GM21423 (cell line): ENCODE data around the gene IQGAP3.

ENCODE experiments used
- ATAC-seq: cut with Tn5 transposase; IDR thresholded peaks from one replicate; pipeline ENCODE4 v1.9.1; 2021; ENCODE audit warnings: mild to moderate bottlenecking, moderate library complexity; ENCODE audit not compliant: unreplicated experiment

Gene IQGAP3

DNA sequence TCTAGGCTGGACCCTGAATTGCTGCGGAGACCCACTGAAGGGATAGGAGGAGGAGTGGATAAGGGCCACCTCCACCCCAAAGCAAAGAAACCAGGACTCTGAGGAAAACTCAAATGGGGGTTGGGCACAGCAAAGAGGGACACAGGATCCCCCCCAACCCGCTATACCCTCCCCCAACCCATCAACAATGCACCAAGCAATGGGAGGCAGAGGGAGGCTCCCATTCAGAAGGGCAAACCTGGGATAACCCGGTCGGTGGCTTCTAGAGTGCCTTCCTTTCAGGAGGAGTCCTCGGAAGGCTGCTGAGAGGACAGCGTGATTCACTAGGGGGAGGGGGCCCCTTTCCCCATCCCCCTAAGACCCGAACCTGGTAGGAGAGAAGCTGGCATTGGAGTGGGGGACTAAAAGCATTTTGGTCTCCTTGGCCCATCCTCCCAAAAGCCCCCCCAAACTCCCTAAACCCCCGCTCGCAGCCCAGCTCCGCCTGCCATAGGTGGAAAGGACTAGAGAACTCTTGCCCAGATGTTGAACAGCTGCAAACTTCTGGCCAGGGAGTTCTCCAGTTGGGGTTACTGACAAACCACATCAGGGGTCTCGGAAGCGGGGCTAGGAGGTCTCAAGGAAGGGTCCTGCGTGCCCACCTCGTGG lies 73.0 kb downstream of the IQGAP3 start:
- no peak for ATAC-seq

DNA sequence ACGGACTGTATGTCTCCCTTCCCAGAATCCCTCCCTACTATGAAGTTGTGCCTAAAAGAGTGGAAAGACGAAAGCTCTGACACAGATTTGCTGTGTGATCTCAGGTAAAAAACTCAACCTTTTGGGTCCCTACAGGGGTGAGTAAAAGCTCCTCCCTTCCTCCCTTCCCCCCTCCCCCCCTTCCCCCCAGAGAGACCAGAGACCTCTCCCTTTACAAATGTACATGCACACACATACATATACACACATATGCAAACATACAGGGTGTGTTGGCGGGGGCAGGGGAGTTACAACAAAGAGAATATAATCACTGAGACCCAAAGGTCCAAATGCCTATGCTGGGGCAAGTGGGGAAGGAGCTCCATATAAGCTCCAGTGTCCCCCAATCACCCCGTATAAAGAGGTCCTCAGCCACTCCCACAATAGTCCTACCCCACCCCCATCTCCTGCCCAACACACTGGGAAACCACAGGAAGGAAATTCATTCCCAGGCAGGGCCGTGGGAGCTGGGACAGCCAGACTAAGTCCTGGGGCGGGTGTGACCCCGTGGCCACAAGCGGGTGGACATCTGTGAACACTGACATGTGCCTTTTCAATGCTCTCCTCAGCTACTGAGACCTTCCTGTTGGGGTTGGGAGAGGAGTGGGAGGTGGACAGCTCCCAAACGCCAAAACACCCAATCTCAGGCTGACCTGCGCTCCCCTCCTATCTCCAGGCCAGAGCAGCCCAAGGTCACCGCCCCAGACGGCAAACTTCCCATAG lies 73.8 kb downstream of the IQGAP3 start:
- no peak for ATAC-seq

DNA sequence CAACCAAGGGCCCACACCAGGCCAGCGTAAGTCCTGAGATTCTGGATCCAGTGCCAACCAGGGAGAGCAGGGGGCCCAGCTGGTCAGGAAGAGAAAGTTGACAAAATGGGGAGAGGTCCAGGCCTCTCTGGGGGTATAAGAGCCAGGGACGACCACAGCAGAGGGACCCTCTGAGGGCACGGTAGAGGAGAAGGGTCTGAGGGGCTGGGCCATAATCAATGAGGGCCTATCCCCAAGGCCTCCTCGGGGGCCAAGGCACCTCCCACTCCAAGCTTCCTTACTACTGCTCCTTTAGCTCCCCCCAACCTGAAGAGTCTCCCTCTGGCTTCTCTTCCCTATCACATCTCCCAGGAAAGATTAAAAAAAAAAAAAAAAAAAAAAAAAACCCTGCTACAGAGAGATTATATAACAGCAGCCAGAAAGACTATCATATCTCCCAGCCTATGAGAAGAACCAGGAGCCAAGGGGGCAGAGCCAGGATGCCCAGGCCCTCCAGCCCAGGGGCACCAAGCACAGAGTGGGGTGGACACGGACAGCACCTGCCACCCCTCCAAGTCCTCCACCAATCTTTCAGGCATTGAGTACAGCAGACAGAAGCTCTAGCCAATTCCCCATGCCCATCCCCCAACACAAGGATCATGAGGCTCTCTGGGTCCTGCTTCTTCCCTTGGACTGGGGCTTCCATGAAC lies 74.5 kb downstream of the IQGAP3 start:
- no peak for ATAC-seq

DNA sequence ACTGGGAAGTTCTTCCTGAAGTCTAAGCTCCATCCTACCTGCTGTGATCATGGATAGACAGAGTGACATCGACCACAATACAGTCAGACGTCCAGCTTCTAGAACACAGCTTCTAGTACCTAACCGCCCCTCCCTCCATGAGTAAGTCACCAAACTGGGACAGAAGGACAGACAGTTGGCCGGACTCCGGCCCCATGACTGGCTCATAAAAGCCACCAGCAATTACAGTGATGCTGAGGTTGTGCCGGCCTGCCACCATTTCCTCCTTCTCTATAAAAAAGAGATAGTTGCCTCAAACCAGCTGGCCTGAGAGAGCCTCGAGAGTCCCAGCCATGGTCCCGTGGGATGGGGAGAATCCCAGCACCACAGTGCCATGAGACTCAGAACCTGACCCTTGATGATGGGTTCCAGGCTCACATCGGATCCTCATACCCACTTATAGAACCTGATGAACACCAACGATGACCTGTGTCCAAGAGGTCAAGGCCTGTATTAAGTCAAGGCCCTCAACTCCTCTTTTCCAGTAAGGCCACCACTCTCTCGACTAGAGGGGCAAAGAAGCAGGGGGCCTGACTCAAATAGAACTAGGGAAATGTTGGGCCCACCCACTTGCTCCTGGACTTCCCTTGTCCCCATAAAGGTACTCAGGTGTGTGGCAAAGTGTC lies 75.2 kb downstream of the IQGAP3 start:
- ATAC-seq = no peak

DNA sequence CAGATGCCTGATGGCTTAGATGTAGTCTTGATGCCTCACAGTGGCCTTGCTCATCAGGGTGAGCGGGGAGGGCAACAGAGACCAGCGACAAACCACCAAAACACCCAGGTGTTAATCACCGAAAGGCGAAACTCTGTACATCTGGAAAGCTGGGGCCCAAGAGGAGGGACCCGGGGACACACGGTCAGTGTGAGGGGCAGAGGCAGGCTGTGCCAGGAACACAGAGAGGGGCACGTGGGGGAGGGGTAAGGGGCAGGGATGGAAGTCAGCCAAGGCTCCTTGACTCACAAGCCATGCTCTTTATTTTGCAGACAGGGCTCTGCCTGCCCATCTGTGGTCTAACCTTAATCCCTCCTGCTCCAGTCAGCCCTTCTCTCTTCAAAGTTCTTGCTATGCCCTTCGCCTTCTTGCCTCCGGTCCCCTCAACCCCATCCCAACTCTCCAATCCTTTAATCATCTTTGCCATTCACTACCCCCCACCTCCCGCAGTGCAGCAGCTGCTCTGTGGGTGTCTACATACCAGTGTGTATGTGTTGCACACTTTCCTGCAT lies 76.1 kb downstream of the IQGAP3 start:
- ATAC-seq = no peak

DNA sequence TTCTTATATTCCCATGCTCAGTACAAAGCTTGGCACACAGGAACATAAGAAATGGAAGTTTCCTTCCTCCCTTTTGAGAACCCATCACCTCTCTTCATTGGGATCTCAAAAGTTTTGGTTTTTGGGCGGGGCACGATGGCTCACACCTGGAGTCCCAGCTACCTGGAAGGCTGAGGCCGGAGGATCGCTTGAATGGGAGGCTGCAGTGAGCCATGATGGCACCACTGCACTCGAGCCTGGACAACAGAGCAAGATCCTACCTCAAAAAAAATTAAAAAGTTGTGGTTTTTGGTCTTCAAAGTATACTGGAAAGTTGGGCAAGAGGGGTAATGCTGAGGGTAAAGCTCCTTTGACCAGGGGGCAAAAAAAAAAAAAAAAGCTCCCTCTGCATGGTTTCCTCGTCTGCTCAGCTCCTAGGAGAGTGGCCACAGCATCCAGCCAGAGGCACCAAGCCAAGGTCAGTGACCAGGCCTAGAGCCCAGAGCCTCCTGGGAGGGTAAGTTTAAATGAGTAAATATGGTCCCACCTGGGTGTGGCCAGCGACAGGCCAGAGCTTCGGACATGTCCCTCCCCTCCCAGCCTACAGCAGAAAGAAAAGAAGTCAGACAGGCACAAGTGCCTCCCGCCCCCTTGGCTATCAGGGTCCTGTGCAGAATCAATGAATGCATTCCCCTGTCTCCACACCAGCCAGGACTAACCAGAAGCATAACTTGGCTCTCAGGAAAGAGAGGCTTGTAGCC lies 76.8 kb downstream of the IQGAP3 start:
- ATAC-seq = no peak

DNA sequence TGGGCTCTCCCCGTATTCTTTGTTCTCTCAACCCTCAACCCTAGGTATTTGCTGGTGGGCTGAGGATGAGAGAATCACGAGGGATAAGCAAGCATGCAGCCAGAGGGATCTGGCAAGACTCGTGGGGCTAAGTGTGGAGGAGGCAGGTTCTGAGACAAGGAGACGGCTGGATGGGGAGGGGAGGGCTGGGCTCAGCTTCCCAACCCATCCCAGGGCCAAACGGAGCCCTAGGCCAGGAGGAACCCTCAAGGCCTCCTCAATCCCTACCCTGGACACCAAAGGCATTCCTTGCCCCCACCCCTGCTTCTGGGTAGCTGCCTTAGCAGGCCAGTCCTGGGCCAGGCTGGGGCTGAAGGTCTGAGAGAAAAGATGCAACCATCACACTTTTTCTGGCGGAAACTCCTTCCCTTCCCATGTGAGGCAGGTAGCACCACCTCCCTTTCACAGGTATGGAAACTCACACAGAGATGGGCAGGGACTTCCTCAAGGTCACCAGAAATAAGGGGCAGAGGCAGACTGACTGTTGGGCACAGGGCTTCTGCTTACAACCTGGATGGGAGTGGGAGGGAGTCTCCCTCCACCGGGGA lies 78.0 kb downstream of the IQGAP3 start:
- ATAC-seq = no peak

DNA sequence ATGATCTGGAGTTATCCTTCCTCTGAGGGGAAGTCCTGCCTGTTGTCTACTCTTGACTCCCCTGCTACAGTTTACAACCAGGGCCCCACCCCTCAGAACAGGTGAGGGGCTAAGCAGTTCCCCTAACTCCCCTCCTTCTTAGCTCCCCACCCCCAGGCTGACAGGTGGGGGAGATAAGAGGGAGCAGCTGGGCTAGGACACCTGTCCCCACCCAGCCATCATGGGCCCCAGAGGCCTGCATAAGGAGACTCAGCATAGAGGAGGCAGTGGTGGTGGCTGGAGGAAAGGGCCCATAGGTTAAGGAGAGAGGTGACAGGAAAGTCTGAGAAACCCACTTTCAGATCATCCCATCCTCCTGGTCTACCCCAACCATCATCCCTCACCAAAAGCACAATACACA lies 78.6 kb downstream of the IQGAP3 start:
- no peak for ATAC-seq

DNA sequence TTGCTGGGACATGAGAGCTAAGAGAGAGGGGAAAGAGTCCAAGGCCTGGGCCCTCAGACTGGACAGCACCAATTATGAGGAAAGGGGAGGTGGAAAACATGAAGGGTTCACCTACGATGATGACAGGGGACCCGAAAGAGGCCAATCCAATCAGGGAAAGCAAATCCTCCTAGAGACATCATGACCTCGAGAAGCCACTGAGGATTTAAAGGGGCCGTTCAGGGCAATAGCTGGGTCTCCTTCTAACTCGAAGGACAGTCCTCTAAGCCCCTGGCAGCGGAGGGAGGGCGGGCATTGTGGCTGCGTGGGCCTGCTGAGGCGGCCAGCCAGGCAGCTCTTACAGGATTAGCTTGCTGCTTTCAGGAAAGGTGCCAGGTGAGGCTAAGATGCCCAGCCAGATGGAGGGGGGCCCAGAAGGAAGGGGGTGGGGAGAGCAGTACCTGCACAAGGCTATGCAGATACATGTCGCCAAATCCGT lies 79.2 kb downstream of the IQGAP3 start:
- ATAC-seq = no peak

DNA sequence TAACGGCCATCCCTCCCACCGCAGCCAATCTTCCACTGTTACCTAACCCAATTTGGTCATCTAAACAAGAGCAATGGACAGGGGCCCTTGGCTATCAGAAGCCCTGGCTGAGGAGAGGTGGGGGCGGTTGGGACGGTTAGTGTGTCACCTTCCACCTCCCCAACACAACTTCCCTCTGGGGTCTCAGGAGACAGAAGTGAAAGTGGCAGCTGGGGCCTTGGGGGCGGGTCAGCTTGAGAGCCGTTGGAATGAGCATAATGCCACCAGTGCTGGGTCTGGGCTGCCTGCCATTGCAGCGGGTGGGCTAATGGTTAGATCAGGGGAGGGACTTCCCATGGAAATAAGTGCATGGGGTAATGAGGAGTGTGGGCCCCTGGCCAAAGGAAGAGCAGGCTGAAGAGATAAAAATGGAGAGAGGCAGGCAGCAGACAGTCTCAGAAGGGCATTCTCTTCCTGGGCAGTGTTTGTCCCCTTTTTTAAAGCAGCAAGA lies 79.7 kb downstream of the IQGAP3 start:
- ATAC-seq = no peak

DNA sequence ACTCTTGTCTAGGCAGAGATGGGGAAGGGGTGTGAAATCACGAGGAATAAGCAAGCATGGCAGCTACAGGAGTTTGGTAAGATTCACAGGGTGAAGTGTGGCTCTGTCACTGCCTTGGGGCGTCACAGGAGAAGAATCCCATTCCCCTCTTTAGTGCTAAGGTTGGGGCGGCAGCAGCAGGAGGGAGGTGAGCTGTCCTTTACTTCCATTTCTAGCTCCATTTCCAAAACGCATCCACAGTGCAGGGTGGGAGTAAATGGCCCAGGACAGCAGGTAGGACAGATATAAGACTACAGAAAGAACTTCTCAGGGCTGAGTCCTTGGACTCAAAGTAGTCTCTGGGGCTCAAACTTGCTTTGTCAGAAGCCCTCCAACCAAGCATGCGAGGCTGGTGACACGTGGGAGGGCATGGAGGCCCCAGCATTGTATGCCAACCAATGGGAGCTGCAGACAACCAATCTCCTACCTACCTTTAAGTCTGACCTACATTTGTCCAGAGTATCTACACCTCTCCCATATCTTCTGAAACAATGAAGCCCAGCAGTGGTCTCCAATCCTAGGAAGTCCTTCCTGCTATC lies 80.3 kb downstream of the IQGAP3 start:
- no peak for ATAC-seq

DNA sequence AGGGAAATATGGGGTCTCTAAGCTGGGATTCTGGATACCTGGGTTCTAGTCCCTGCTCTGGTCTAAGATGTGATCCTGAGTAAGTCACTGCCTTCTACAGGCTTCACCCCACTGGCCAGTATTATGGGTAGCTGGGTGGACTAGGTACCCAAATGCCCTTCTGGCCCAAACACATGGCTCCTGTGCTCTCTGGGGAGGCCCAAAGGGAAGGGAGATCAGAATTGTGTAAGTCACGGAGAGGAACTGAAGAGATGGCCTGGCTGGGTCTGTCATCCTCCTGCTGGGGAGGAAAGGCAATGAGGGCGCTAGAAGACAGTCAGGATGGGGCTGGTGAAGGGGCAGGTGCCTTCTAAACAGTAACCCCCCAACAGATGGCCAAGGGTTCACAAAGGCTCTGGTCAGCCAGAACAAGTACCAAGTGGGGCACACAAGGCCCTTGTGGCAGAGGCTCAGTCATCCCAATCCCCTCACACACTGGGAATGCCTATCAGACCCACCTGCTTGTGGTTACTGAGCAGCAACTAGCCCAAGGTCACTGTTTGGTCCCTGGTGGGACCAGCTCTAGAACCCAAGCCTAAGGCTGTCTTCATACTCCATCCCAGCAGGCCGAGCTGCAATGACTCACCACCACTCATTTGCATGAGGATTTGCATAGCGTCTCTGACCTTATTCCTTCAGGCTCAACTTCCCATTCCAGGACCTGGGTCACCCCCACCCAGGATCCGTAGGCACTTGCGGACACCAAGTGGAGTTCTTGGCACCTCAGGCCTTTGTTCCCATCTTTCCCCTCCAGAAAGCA lies 81.0 kb downstream of the IQGAP3 start:
- no peak for ATAC-seq

DNA sequence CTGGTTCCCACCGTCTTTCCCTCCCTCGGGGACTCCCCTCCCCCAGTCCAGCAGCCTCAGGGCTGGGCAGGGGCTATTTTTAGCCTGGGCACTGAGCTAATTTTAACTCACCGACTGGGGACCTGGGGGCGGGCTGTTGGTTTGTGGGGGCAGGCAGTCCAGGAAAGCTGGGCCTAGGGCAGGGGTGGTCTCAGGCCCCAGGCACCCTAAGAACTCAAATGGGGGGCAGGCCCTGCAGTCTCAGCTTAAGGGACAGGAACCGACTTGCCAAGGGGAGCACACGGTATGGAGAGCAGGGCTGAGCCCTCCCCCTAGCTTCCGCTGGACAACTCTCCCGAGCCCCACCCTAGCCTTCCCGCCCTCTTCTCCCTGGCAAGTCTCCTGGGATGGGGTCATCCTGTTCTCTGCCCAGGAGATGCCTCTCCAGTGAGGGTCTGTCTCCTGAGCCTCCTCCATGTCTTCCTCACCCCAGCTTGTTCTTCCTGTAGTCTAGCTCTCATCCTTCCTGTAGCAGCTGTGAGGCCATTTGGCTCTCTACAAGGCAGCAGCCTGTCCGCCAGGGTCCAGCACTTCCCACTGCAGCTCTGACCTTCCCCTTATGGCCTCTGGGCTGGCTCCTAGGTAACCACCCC lies 81.8 kb downstream of the IQGAP3 start:
- no peak for ATAC-seq

DNA sequence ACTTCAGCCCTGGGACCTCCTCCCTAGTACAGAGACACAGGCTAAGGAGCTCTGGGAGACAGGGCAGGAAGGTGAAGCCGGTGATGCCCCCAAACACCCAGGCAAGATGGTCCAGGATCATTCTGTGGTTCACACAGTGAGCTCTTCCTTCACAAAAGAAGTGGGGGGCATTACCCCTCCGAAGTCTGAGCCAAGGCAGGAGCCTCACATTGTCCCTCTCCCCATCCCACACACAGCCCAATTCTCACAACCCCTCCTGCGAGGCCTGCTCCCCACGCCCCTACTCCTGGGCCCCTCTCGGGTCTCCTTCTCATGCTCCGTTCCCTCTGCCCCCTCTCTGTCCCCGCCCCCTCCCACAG lies 82.5 kb downstream of the IQGAP3 start:
- no peak for ATAC-seq

DNA sequence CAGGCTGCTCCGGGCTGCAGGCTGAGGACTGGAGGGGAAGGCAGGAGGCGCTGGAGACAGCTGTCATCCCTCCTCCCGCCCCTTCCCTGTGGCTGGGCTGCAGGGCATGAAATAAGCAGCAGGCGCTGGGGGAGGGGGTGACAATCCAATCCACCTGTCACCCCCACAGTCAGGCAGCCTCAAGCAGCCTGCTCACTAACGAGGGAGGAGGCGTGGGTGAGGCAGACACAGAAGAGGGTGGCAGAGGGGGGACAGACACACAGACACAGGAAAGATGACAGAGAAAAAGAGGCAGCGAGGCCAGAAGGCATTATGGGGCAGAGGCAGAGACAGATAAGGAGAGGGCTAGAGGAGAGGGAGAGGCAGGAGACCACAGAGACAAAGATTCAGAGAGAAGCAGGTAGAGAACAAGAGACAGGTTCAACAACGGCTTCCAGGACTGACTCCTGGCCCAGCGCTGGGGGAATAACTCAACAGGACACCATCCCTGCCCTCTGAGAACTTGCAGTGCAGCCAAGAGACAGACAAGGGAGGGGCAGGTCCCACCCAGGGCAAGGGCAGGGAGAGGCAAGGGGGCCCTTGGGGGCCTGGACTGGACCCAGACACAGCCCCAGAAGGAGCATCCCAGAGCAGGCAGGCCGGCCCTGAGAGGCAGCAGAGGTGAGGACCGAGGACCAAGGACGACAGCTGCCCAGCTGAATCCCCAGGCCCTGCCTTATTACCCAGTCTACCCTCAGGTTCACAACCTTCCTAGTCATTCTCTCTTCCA lies 83.0 kb downstream of the IQGAP3 start:
- peak; percentile 9 for ATAC-seq

DNA sequence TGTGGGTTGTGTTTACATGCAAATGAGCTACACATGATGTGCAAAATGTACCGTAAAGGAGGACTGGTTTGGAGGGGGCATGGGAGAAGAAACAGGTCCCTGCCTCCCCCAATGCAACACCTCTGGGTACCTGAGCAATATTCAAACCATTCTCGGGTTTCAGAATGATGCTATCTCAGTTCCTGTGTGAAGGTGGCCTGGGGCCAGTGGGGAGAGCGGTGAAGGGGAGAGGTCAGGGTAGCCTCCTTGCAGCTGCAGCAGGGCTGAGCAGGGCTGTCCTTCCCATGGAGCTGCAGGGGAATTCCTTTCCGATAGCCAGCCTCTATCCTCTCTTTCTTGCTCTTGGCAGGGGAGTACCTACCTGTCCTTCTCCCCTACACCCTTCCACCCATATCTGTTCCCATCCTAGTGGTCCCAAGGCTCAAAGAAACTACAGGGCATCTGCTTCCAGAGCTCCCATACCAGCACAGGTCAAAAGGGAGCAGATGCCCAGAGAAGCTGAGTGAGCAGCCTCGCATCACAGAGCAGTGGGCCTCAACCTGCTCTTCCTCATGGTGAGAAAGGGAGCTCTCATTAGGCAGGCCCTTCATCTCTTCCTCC lies 83.7 kb downstream of the IQGAP3 start:
- ATAC-seq = peak; percentile 45

DNA sequence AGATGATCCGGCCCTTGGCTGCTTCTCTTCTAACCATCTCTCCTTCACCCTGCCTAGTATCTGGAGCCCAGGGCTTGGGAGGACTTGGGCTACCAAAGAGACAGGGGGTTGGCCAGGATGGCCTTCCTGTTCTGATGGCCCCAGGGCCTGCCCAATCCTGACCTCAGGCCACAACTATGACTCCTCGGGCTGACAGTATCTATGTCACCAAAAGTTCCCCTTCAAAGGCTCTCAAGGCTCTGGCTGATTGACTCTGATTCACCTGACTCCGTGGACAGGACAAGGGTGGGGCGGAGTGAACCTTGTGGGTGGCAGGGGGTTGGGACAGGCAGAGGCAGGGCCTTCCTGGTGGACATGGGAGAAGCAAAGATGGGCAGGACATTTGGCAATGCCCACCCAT lies 84.5 kb downstream of the IQGAP3 start:
- ATAC-seq = peak; percentile 36
